ENCODE results near the gene DIPK1B. TPM values are rescaled to one million over a fixed set of nuclear protein-coding genes. Genes with fewer than 3 reads are reported as not detected.

Gene DIPK1B
- total RNA-seq, 1 donor from 2014 or later, result 22.4 TPM

GRCh38 chr9:136698635-136699246, 13.6 kb upstream of the DIPK1B start:
- H3K4me3 ChIP-seq (ENCODE audit: insufficient read depth, low read depth, low read length), result no peak overlapping the region
- H3K9me3 ChIP-seq (ENCODE audit: insufficient read depth, low read depth, low read length), result no peaks in the 10 kb centered on the region
- TF ChIP-seq EZH2 (IDR thresholded peaks at IDR 0.05; ENCODE audit: insufficient read depth, low read length) (no peak), CTCF (IDR thresholded peaks at IDR 0.05; ENCODE audit: insufficient read depth, low read depth, low read length) (no peak)
- H3K27ac ChIP-seq (ENCODE audit: low read depth, low read length), result no peak overlapping the region
- Mint-ChIP-seq H3K4me1 (ENCODE audit: low read depth, unreplicated experiment) (peaks cover 3% of the 10 kb centered on the region), H3K4me3 (ENCODE audit: unreplicated experiment) (no peak overlapping the region), H3K36me3 (ENCODE audit: low read depth, unreplicated experiment) (no peaks in the 10 kb centered on the region), H3K27ac (ENCODE audit: unreplicated experiment) (no peak overlapping the region), H3K9me3 (ENCODE audit: unreplicated experiment) (no peaks in the 10 kb centered on the region), H3K27me3 (ENCODE audit: low read depth, unreplicated experiment) (peaks cover 9% of the 10 kb centered on the region)
- no peak overlapping the region for H3K9ac ChIP-seq (ENCODE audit: low read length)
- FAIRE-seq, result no peak
- DNase-seq (ENCODE audit: low read depth), result no peak
- H3K79me2 ChIP-seq (ENCODE audit: insufficient read depth, low read length), result no peaks in the 10 kb centered on the region
- no peak overlapping the region for H3K4me2 ChIP-seq (ENCODE audit: low read length)
- H3K36me3 ChIP-seq (ENCODE audit: insufficient read depth, low read length), result no peaks in the 10 kb centered on the region
- peaks cover 5% of the 10 kb centered on the region for H3K27me3 ChIP-seq (ENCODE audit: insufficient read depth, low read length)
- H2AFZ ChIP-seq (ENCODE audit: low read depth, low read length), result no peak overlapping the region
- H4K20me1 ChIP-seq (ENCODE audit: insufficient read depth, low read length), result no peaks in the 10 kb centered on the region
- H3K4me1 ChIP-seq (ENCODE audit: insufficient read depth, low read length), result no peaks in the 10 kb centered on the region

- TF ChIP-seq EZH2 (IDR thresholded peaks at IDR 0.05; ENCODE audit: insufficient read depth, low read length), result no peak
- no peak for TF ChIP-seq CTCF (IDR thresholded peaks at IDR 0.05; ENCODE audit: insufficient read depth, low read depth, low read length)
- H3K27ac Mint-ChIP-seq (ENCODE audit: unreplicated experiment), result no peak overlapping the region
- DNase-seq (ENCODE audit: low read depth), result no peak
Measured at GRCh38 chr9:136700304-136700703, 12.1 kb upstream of the DIPK1B start.

DNA sequence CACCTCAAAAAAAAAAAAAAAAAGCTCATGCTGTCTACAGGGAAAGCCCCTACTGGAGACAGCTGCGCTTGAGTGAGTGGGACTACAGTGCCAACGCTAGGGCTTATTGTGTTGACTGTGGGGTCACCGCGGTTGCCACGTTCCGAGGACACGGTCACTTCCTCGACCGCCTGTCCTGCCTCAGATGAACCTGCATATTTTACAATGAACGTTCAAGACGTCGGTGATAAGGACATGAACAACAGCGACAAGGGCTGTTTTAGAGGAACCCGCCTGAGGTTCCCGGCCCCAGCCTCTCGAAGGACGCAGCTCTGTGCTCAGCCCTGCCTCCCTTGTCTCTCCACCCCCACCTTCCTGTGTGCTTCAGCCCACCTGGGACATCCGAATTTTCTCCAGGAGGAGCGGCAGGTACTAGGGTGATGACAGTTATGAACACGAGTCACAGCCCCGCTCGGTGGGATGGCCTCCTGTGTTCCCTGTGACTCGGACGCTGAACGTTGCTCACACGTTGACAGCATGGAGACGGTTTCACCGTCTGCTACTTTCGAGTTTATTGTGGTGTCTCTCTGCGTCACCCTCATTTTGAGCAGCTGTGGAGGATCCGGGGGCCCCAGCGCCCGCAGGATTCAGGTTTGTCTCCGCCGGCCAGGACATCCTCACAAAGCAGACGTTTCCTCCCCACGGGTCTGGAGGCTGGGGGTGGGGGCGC, 11.3 kb upstream of the DIPK1B start:
- Histone ChIP-seq H3K27ac (ENCODE audit: low read depth, low read length) (no peak overlapping the region), H3K9me3 (ENCODE audit: insufficient read depth, low read depth, low read length) (no peaks in the 10 kb centered on the region), H3K4me3 (ENCODE audit: insufficient read depth, low read depth, low read length) (no peak overlapping the region), H3K79me2 (ENCODE audit: insufficient read depth, low read length) (no peaks in the 10 kb centered on the region), H3K27me3 (ENCODE audit: insufficient read depth, low read length) (peaks cover 5% of the 10 kb centered on the region), H3K36me3 (ENCODE audit: insufficient read depth, low read length) (no peaks in the 10 kb centered on the region), H3K4me1 (ENCODE audit: insufficient read depth, low read length) (no peaks in the 10 kb centered on the region), H2AFZ (ENCODE audit: low read depth, low read length) (no peak overlapping the region), H3K9ac (ENCODE audit: low read length) (no peak overlapping the region), H4K20me1 (ENCODE audit: insufficient read depth, low read length) (no peaks in the 10 kb centered on the region), H3K4me2 (ENCODE audit: low read length) (no peak overlapping the region)
- Mint-ChIP-seq H3K27ac (ENCODE audit: unreplicated experiment) (no peak overlapping the region), H3K4me3 (ENCODE audit: unreplicated experiment) (no peak overlapping the region), H3K36me3 (ENCODE audit: low read depth, unreplicated experiment) (no peaks in the 10 kb centered on the region), H3K4me1 (ENCODE audit: low read depth, unreplicated experiment) (peaks cover 3% of the 10 kb centered on the region), H3K9me3 (ENCODE audit: unreplicated experiment) (peaks cover 3% of the 10 kb centered on the region), H3K27me3 (ENCODE audit: low read depth, unreplicated experiment) (peaks cover 16% of the 10 kb centered on the region)
- FAIRE-seq (no peak), DNase-seq (ENCODE audit: low read depth) (no peak)
- TF ChIP-seq CTCF (IDR thresholded peaks at IDR 0.05; ENCODE audit: insufficient read depth, low read depth, low read length) (no peak), EZH2 (IDR thresholded peaks at IDR 0.05; ENCODE audit: insufficient read depth, low read length) (peak; percentile 25)

More at GRCh38 chr9:136700304-136700703, 12.1 kb upstream of the DIPK1B start:
- Histone ChIP-seq H3K36me3 (ENCODE audit: insufficient read depth, low read length) (no peaks in the 10 kb centered on the region), H3K27ac (ENCODE audit: low read depth, low read length) (no peak overlapping the region), H3K4me2 (ENCODE audit: low read length) (no peak overlapping the region), H3K79me2 (ENCODE audit: insufficient read depth, low read length) (no peaks in the 10 kb centered on the region), H3K4me3 (ENCODE audit: insufficient read depth, low read depth, low read length) (no peak overlapping the region), H3K27me3 (ENCODE audit: insufficient read depth, low read length) (peaks cover 5% of the 10 kb centered on the region), H4K20me1 (ENCODE audit: insufficient read depth, low read length) (no peaks in the 10 kb centered on the region), H3K4me1 (ENCODE audit: insufficient read depth, low read length) (no peaks in the 10 kb centered on the region), H3K9me3 (ENCODE audit: insufficient read depth, low read depth, low read length) (no peaks in the 10 kb centered on the region), H2AFZ (ENCODE audit: low read depth, low read length) (no peak overlapping the region), H3K9ac (ENCODE audit: low read length) (no peak overlapping the region)
- H3K27me3 Mint-ChIP-seq (ENCODE audit: low read depth, unreplicated experiment), result peaks cover 11% of the 10 kb centered on the region
- H3K4me1 Mint-ChIP-seq (ENCODE audit: low read depth, unreplicated experiment), result peaks cover 3% of the 10 kb centered on the region
- no peak overlapping the region for H3K4me3 Mint-ChIP-seq (ENCODE audit: unreplicated experiment)
- FAIRE-seq, result no peak
- H3K36me3 Mint-ChIP-seq (ENCODE audit: low read depth, unreplicated experiment), result no peaks in the 10 kb centered on the region
- H3K9me3 Mint-ChIP-seq (ENCODE audit: unreplicated experiment), result peaks cover 2% of the 10 kb centered on the region

All from astrocyte (in vitro differentiated cells and primary cell).